Hepatocyte (in vitro differentiated cells): ENCODE results near the gene CRABP1.

ENCODE experiments used
- CTCF ChIP-seq: fragments of 200-600 bp; sonication (generic); IDR thresholded peaks from 2 replicates; pipeline ENCODE4 v1.5.1; 2016; ENCODE audit warnings: antibody characterized with exemption, mild to moderate bottlenecking; ENCODE audit not compliant: poor library complexity
- EZH2 ChIP-seq: fragments of 200-600 bp; sonication (generic); IDR thresholded peaks from 2 replicates; pipeline ENCODE4 v1.6.1; 2016; ENCODE audit warnings: antibody characterized with exemption, mild to moderate bottlenecking, borderline replicate concordance
- EZH2phosphoT487 ChIP-seq: fragments of 200-600 bp; sonication (generic); IDR thresholded peaks from one replicate; pipeline ENCODE4 v1.6.1; 2018; ENCODE audit warnings: antibody characterized with exemption, mild to moderate bottlenecking, low read depth, moderate library complexity; ENCODE audit not compliant: unreplicated experiment, severe bottlenecking

GRCh38 chr15:78394026-78394425 lies 53.9 kb downstream of the CRABP1 start:
- TF ChIP-seq CTCF (no peak), EZH2 (no peak), EZH2phosphoT487 (no peak)
